GM18511 (cell line): Measurements from ENCODE around the gene ANKRD18B.
"Not testable (repeated sequence)": the region's sequence is repeated elsewhere in the genome, so short reads cannot be mapped to it uniquely, and the experiment has no call there.

Source experiments
- ATAC-seq: cut with Tn5 transposase; IDR thresholded peaks from one replicate; pipeline ENCODE4 v1.9.1; 2021; ENCODE audit warnings: mild to moderate bottlenecking, moderate library complexity; ENCODE audit not compliant: unreplicated experiment

The ANKRD18B gene

DNA sequence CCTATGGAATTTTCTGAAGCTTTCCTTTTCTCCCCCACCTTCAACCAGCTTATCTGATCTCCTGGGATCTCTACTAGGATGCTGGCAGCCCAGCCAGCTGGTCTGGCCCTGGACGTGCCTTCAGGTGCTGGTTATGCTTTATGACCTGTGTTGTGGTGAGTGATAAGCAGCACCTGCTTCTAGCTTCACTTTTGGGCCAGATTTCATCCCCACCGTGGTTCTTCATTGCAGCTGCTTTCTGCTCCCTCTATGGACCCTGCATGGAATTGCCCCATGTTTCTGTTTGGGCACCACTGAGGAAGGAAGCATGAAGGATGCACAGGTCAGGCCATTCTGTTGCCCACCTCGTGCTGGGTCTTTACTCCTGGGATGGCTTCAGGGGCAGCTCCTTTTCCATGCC lies 80.2 kb downstream of the ANKRD18B start:
- ATAC-seq = not testable (repeated sequence)

DNA sequence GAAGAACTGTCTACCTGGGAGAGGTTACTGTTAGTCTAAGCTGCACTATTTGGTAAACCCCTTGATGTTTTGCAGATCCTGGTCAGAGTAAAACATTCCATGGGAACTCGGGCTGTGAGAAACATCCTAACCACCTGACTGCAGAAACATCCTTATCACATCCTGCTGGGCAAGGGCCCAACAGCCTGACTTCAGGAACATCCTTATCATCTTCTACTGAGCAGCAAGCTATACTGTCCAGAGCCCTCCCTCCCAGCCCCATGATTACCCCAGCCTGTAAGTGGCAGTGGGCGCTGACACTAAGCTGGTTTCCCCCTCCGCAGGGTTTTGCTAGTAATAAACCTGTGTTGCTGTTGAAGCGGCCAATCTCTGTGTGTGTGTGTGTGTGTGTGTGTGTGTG lies 80.9 kb downstream of the ANKRD18B start:
- ATAC-seq = not testable (repeated sequence)

DNA sequence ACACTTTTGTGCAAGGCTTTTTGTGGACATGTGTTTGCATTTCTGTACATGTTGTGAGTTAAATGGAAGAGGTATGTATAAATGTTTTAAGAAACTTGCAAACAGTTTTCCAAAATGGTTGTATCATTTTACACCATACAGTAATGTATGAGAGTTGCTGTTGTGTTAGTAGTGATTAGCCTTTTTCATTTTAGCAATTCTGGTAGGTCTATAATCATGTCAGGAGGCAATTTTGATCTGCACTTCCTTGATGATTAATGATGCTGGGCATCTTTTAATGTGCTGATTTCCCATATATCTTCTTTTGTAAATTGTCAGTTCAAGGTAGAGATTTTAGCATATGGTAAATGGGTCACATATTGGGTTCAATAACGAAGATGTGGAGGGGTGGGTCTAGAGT lies 87.3 kb downstream of the ANKRD18B start:
- ATAC-seq = no peak

- not testable (repeated sequence) for ATAC-seq
Measured at GRCh38 chr9:33612410-33612809, 88.4 kb downstream of the ANKRD18B start.

DNA sequence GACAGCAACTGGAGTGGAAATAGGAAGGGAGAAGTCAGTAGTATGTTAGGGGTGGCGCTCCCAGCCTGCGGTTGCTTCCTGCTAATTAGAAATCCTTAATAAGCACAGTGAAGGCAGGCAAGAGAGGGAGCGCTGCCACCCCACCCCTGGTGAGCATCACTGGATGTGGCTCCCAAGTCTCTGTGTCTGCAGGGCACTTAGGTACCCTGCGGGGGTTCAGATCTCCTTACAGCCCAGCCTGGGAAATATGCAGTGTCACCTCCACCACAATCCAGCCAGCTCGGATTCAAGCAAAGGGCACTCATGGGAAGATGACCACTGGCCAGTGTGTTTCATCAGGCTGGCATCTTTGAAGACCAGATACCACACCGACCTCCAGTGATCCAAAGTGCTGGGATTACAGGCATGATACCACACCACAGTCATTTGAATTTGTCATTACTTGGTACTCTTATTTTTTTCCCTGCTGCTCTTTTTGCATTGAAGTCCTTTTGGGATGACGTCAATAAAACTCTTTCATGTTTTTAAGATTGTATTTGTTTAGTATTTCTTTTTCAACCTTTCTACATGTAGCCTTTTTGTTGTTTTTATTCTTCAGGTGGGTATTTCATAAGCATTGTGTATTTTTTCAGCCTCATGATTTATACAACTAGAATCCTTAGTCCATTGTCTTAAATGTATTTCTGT lies 90.1 kb downstream of the ANKRD18B start:
- no peak for ATAC-seq

- not testable (repeated sequence) for ATAC-seq
Measured at GRCh38 chr9:33618370-33618769, 94.3 kb downstream of the ANKRD18B start.

DNA sequence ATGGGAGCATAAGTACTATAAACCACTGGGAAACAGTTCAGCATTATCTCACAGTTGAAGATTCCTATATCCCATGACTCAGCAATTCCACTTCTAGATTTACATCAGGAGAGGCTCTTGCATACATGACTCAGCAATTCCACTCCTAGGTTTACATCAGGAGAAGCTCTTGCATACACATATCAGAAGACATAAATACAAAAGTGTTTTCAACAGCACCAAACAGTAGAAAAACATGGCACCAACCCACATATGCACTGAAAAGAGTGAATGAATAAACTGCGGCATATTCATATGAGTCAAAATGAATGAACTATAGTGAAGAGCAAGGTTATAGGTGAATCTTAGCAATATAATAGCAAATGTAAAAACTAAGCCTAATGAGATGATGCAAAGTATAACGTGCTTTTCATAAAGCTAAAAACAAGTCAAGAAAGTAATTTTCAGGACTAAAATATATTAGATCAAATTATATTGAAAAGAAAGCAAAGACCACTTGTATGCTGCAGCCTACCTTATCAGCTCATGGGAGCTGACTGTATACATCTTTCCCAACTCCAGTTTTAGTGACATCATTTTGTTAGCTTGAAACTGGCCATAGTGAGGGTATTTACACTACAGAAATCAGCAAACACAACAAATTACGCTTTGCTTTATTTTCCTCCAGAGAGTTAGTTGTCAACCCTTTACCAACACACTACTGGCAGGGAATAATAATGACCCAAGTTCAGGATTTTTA lies 95.8 kb downstream of the ANKRD18B start:
- no peak for ATAC-seq

GRCh38 chr9:33620738-33621439 lies 96.8 kb downstream of the ANKRD18B start:
- ATAC-seq = no peak
